Breast epithelium (tissue), 4 donors: Measurements from ENCODE around the gene CD2BP2. TPM values are rescaled to one million over a fixed set of nuclear protein-coding genes. Genes with fewer than 3 reads are reported as not detected.
A peak's percentile ranks its signal among the peaks of the same experiment; 100 is the strongest.

Experiments
- DNase-seq, 2 donors: peaks; one replicate each; pipeline ENCODE4 v3.0.0-alpha.2; 2019; ENCODE audit warnings: low spot score in 2 of 2
- H3K27ac ChIP-seq, 2 donors: fragments of 200-600 bp; sonication (generic) in 1 of 2; one replicate each; pipeline ENCODE4 v1.5.1; 2016 to 2019; ENCODE audit warnings: mild to moderate bottlenecking in 1 of 2
- H3K27me3 ChIP-seq, 2 donors: fragments of 200-600 bp; sonication (generic) in 1 of 2; one replicate each; pipeline versions ENCODE4 v1.5.1 to v1.6.0; 2017 to 2019; ENCODE audit warnings: control low read depth in 1 of 2, mild to moderate bottlenecking in 1 of 2
- H3K36me3 ChIP-seq: fragments of 200-600 bp; one replicate; pipeline ENCODE4 v1.5.1; 2019
- H3K4me1 ChIP-seq, 2 donors: fragments of 200-600 bp; sonication (generic); one replicate each; pipeline ENCODE4 v1.5.1; 2016 to 2019; ENCODE audit warnings: control low read depth in 1 of 2
- H3K4me3 ChIP-seq, 3 donors: fragments of 200-600 bp; sonication (generic); 1 replicate in 2 of 3; 2 replicates in 1 of 3; pipeline ENCODE4 v1.5.1; 2016 to 2019; ENCODE audit warnings: mild to moderate bottlenecking in 3 of 3, moderate library complexity in 2 of 3
- H3K9me3 ChIP-seq, 2 donors: fragments of 200-600 bp; sonication (generic) in 1 of 2; one replicate each; pipeline ENCODE4 v1.5.1; 2016 to 2019; ENCODE audit warnings: control low read depth in 1 of 2
- CTCF ChIP-seq, 3 donors: fragments of 450-650 bp; IDR thresholded peaks; one replicate each; pipeline ENCODE4 v1.5.1; 2016 to 2017; ENCODE audit warnings: antibody characterized with exemption in 3 of 3, mild to moderate bottlenecking in 3 of 3, moderate library complexity in 3 of 3
- POLR2A ChIP-seq: fragments of 450-650 bp; IDR thresholded peaks from one replicate; pipeline ENCODE4 v1.6.1; 2016; ENCODE audit warnings: antibody characterized with exemption, mild to moderate bottlenecking, moderate library complexity
- POLR2AphosphoS5 ChIP-seq, 3 donors: sonication (generic); formaldehyde crosslinking; IDR thresholded peaks; one replicate each; pipeline ENCODE4 v1.6.1; 2017; ENCODE audit warnings: antibody characterized with exemption in 3 of 3
- intact Hi-C: fragments of 100-400 bp; cut with DNase I; formaldehyde crosslinking; loops from one replicate; pipeline ENCODE4 v1.15.1; 2023; ENCODE audit warnings: low total_unique reads
- total RNA-seq, 3 donors: library from RNA; depleted of rRNA; stranded (reverse); fragments of >200 nt; gene quantifications; one replicate each; pipeline ENCODE4 v1.1.0, GENCODE V29; 2016

The CD2BP2 gene
- total RNA-seq, 3 donors from 2014 or later, result 26.2 to 47.2 (median 38.3) TPM

- intact Hi-C loops, result no loop called here
- H3K4me3 ChIP-seq, result peak overlapping the region; percentile 87 to 98 (median 88)
- peaks cover 0 to 18% of the 10 kb centered on the region in 2 donors for H3K4me1 ChIP-seq
- no peaks in the 10 kb centered on the region for H3K27me3 ChIP-seq
- no peaks in the 10 kb centered on the region for H3K9me3 ChIP-seq
- no peaks in the 10 kb centered on the region for H3K36me3 ChIP-seq
- no peak for DNase-seq
- TF ChIP-seq POLR2A (no peak), POLR2AphosphoS5 (IDR thresholded peaks at IDR 0.05) (peak in 1 of 3 donors; percentile 11), CTCF (IDR thresholded peaks at IDR 0.05) (peak in 1 of 3 donors; percentile 16)
- peak overlapping the region; percentile 75 to 97 for H3K27ac ChIP-seq
These were observed 14.9 kb upstream of the CD2BP2 start for GRCh38 chr16:30369938-30370455.

- H3K4me1 ChIP-seq, result peaks cover 0 to 18% of the 10 kb centered on the region in 2 donors
- no peaks in the 10 kb centered on the region for H3K27me3 ChIP-seq
- intact Hi-C loops, result no loop called here
- H3K9me3 ChIP-seq, result no peaks in the 10 kb centered on the region
- TF ChIP-seq POLR2AphosphoS5 (IDR thresholded peaks at IDR 0.05) (no peak), CTCF (IDR thresholded peaks at IDR 0.05) (no peak), POLR2A (no peak)
- H3K36me3 ChIP-seq, result no peaks in the 10 kb centered on the region
- peak overlapping the region; percentile 87 to 98 (median 88) for H3K4me3 ChIP-seq
- H3K27ac ChIP-seq, result peak overlapping the region; percentile 75 to 97
- no peak for DNase-seq
These were observed 14.2 kb upstream of the CD2BP2 start for GRCh38 chr16:30369091-30369937.

- Histone ChIP-seq H3K27me3 (no peaks in the 10 kb centered on the region), H3K4me3 (peak overlapping the region; percentile 87 to 98 (median 88)), H3K27ac (peak overlapping the region; percentile 75 to 97), H3K9me3 (no peaks in the 10 kb centered on the region), H3K36me3 (no peaks in the 10 kb centered on the region), H3K4me1 (peaks cover 0 to 18% of the 10 kb centered on the region in 2 donors)
- TF ChIP-seq POLR2AphosphoS5 (IDR thresholded peaks at IDR 0.05), result no peak
- no peak for TF ChIP-seq CTCF (IDR thresholded peaks at IDR 0.05)
- no peak for TF ChIP-seq POLR2A
- intact Hi-C loops, result no loop called here
- DNase-seq, result no peak
These were observed 13.6 kb upstream of the CD2BP2 start for GRCh38 chr16:30368792-30369090.

- peak overlapping the region; percentile 87 to 98 (median 88) for H3K4me3 ChIP-seq
- H3K27me3 ChIP-seq, result no peaks in the 10 kb centered on the region
- no peak for TF ChIP-seq POLR2A
- no peak for TF ChIP-seq CTCF (IDR thresholded peaks at IDR 0.05)
- no peak for TF ChIP-seq POLR2AphosphoS5 (IDR thresholded peaks at IDR 0.05)
- H3K4me1 ChIP-seq, result peaks cover 0 to 18% of the 10 kb centered on the region in 2 donors
- H3K36me3 ChIP-seq, result no peaks in the 10 kb centered on the region
- no peak for DNase-seq
- intact Hi-C loops, result no loop called here
- H3K9me3 ChIP-seq, result no peaks in the 10 kb centered on the region
- peak overlapping the region; percentile 75 to 97 for H3K27ac ChIP-seq
These were observed 13.1 kb upstream of the CD2BP2 start for GRCh38 chr16:30368122-30368791.
